Stimulated activated CD8-positive, alpha-beta memory T cell treated with anti-CD3 and anti-CD28 coated beads, Interleukin-4, amount 100 ng/mL, for 1 hour (primary cell): ENCODE results near the gene ANKRD13C.
A peak's percentile ranks its signal among the peaks of the same experiment; 100 is the strongest.
"Not testable (repeated sequence)": the region's sequence is repeated elsewhere in the genome, so short reads cannot be mapped to it uniquely, and the experiment has no call there.

Experiments used
- DNase-seq, 2 donors: peaks; one replicate each; pipeline ENCODE4 v3.0.0-alpha.2; 2020; ENCODE audit warnings: low read depth in 2 of 2, low spot score in 1 of 2

The ANKRD13C gene

GRCh38 chr1:70354332-70355110 is at the start of gene ANKRD13C:
TSS of gene ANKRD13C (minus strand) at chr1:70354722. CDS start at chr1:70354408, 314 bp downstream.
- peak; percentile 71 to 76 for DNase-seq

GRCh38 chr1:70403759-70404158 is 49.2 kb upstream of the ANKRD13C start:
- DNase-seq = no peak

- DNase-seq = no peak
Measured at GRCh38 chr1:70401974-70402373, 47.5 kb upstream of the ANKRD13C start.

GRCh38 chr1:70400335-70400734 is 45.8 kb upstream of the ANKRD13C start:
- no peak for DNase-seq

- no peak for DNase-seq
Measured at GRCh38 chr1:70397013-70397412, 42.5 kb upstream of the ANKRD13C start.

- no peak for DNase-seq
Measured at GRCh38 chr1:70396607-70397006, 42.1 kb upstream of the ANKRD13C start.

GRCh38 chr1:70392626-70393025 is 38.1 kb upstream of the ANKRD13C start:
- no peak for DNase-seq

GRCh38 chr1:70387507-70387906 is 33.0 kb upstream of the ANKRD13C start:
- no peak for DNase-seq

- DNase-seq = no peak
Measured at GRCh38 chr1:70386121-70386520, 31.6 kb upstream of the ANKRD13C start.

GRCh38 chr1:70385477-70385876 is 31.0 kb upstream of the ANKRD13C start:
- no peak for DNase-seq

- no peak for DNase-seq
Measured at GRCh38 chr1:70384542-70384941, 30.0 kb upstream of the ANKRD13C start.

GRCh38 chr1:70383483-70383882 is 29.0 kb upstream of the ANKRD13C start:
- DNase-seq = no peak

GRCh38 chr1:70382682-70383081 is 28.2 kb upstream of the ANKRD13C start:
- no peak for DNase-seq

- DNase-seq = no peak
Measured at GRCh38 chr1:70376196-70376595, 21.7 kb upstream of the ANKRD13C start.

GRCh38 chr1:70373580-70373979 is 19.1 kb upstream of the ANKRD13C start:
- not testable (repeated sequence) for DNase-seq

- no peak for DNase-seq
Measured at GRCh38 chr1:70372426-70372825, 17.9 kb upstream of the ANKRD13C start.

GRCh38 chr1:70371586-70371985 is 17.1 kb upstream of the ANKRD13C start:
- not testable (repeated sequence) for DNase-seq

- not testable (repeated sequence) for DNase-seq
Measured at GRCh38 chr1:70367397-70367796, 12.9 kb upstream of the ANKRD13C start.

- not testable (repeated sequence) for DNase-seq
Measured at GRCh38 chr1:70366997-70367396, 12.5 kb upstream of the ANKRD13C start.

GRCh38 chr1:70366425-70366952 is 12.0 kb upstream of the ANKRD13C start:
- DNase-seq = not testable (repeated sequence)

- no peak for DNase-seq
Measured at GRCh38 chr1:70364439-70364838, 9.9 kb upstream of the ANKRD13C start.

GRCh38 chr1:70361727-70362398 is 7.3 kb upstream of the ANKRD13C start:
- no peak for DNase-seq
